Neural progenitor cell (in vitro differentiated cells): ENCODE results near the gene ZNF575.

Source experiments
- EZH2 ChIP-seq: fragments of 200-600 bp; sonication (generic); IDR thresholded peaks from 2 replicates; pipeline ENCODE4 v1.6.1; 2017; ENCODE audit warnings: antibody characterized with exemption, mild to moderate bottlenecking, moderate library complexity
- EZH2phosphoT487 ChIP-seq: fragments of 200-600 bp; sonication (generic); IDR thresholded peaks from 2 replicates; pipeline ENCODE4 v1.6.1; 2017; ENCODE audit warnings: antibody characterized with exemption
- TF ChIP-seq, protein P1 (sequence below): fragments of 200-600 bp; sonication (generic); IDR thresholded peaks from 2 replicates; pipeline ENCODE4 v1.5.1; 2017; ENCODE audit warnings: antibody characterized with exemption, mild to moderate bottlenecking

DNA sequence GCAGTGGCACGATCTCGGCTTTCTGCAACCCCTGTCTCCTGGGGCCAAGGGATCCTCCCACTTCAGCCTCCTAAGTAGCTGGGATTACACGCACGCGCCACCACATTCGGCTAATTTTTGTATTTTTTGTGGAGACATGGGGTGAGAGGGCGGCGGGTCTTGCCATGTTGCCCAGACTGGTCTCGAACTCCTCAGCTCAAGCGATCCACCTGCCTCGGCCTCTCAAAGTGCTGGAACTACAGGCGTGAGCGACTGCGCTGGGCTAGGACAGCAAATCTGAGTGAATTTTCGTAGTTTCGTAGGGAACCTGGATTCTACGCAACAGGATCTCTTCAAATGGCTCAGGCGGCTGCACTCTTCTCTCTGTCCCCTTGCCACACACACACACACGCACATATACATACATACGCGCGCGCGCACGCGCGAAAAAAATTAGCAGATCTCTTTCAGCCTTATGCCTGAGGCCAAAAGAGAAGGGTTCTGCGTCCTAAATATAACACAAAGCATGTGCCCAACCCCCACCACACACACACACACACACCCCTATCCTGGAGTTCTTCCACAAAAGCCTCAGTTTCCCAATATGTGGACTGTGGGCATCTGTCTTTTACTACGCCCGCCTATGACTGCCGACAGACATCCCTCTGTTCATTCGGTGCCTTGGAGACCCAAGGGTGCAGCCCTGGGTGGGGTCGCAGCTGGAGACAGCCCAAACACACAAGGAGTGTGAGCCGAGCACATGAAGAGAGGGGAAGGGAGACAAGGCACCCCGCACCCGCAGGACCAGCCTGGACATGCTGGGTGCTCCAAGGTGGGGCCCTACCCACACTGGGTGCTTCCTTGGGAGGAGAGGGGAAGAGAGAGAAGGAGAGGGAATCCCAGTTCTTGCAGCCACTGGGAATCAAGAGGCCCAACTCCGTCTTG, 43.2 kb downstream of the ZNF575 start:
- TF ChIP-seq, protein P1, sequence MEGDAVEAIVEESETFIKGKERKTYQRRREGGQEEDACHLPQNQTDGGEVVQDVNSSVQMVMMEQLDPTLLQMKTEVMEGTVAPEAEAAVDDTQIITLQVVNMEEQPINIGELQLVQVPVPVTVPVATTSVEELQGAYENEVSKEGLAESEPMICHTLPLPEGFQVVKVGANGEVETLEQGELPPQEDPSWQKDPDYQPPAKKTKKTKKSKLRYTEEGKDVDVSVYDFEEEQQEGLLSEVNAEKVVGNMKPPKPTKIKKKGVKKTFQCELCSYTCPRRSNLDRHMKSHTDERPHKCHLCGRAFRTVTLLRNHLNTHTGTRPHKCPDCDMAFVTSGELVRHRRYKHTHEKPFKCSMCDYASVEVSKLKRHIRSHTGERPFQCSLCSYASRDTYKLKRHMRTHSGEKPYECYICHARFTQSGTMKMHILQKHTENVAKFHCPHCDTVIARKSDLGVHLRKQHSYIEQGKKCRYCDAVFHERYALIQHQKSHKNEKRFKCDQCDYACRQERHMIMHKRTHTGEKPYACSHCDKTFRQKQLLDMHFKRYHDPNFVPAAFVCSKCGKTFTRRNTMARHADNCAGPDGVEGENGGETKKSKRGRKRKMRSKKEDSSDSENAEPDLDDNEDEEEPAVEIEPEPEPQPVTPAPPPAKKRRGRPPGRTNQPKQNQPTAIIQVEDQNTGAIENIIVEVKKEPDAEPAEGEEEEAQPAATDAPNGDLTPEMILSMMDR = no peak
- TF ChIP-seq EZH2 (no peak), EZH2phosphoT487 (no peak)
